ENCODE results near the gene MBNL2. TPM values are rescaled to one million over a fixed set of nuclear protein-coding genes. Genes with fewer than 3 reads are reported as not detected.

The MBNL2 gene
- total and polyA plus RNA-seq, 10 of the 15 experiments (the other 5 are each of a cell fraction or from before 2014, with no cell fraction given), result 1.6 to 9.7 (median 6.7) TPM

- TF ChIP-seq SPI1 (IDR thresholded peaks at IDR 0.05; ENCODE audit: borderline replicate concordance, insufficient read depth, low read depth, low read length), result no peak
Measured at GRCh38 chr13:97306106-97306505, 84.0 kb downstream of the MBNL2 start (continued).

- CTCF ChIA-PET, result no interaction called here
- Histone ChIP-seq H3K4me1 (ENCODE audit: control insufficient read depth, insufficient read depth, low read length) (no peaks in the 10 kb centered on the region), H3K4me2 (ENCODE audit: control insufficient read depth, insufficient read depth) (no peak overlapping the region), H3K9ac (ENCODE audit: control insufficient read depth, insufficient read depth, low read length) (no peak overlapping the region), H3K27me3 (replicated peaks in 1 of 2; ENCODE audit: control insufficient read depth in 2 of 2, insufficient read depth in 2 of 2, low read length in 1 of 2) (no peaks in the 10 kb centered on the region), H3K9me3 (replicated peaks; ENCODE audit: control insufficient read depth, insufficient read depth, low read length) (no peaks in the 10 kb centered on the region), H2AFZ (ENCODE audit: control insufficient read depth, low read depth, low read length) (no peak overlapping the region), H3K27ac (ENCODE audit: control insufficient read depth, insufficient read depth) (no peak overlapping the region), H3K4me3 (no peak overlapping the region), H3K79me2 (ENCODE audit: control insufficient read depth, insufficient read depth, low read length) (no peaks in the 10 kb centered on the region), H4K20me1 (ENCODE audit: control insufficient read depth, insufficient read depth) (no peaks in the 10 kb centered on the region), H3K36me3 (ENCODE audit: control insufficient read depth in 2 of 2, insufficient read depth in 2 of 2, low read length in 1 of 2) (no peaks in the 10 kb centered on the region)
- no TSS peak for BruUV-seq (replicated peaks)
- in situ Hi-C loops (cut with MboI) (no loop called here), intact Hi-C loops (cut with micrococcal nuclease; ENCODE audit: unreplicated experiment) (no loop called here)
- SMC1A ChIA-PET (ENCODE audit: uncharacterized antibody, unreplicated experiment), result no interaction called here
- ATAC-seq, result no peak
- POLR2A ChIA-PET, result no interaction called here
- no peak for DNase-seq (ENCODE audit: low read depth, low spot score)
- RAD21 ChIA-PET (ENCODE audit: unreplicated experiment), result no interaction called here
- FAIRE-seq, result no peak
- no peak for TF ChIP-seq CHD1 (IDR thresholded peaks at IDR 0.05; ENCODE audit: low read depth, low read length)
- TF ChIP-seq PKNOX1 (IDR thresholded peaks at IDR 0.05), result no peak
- no peak for TF ChIP-seq ZNF592 (IDR thresholded peaks at IDR 0.05)
- TF ChIP-seq CEBPB (IDR thresholded peaks at IDR 0.05; ENCODE audit: borderline replicate concordance in 1 of 2, low read depth in 2 of 2, low read length in 2 of 2), result no peak
- TF ChIP-seq MTA3 (IDR thresholded peaks at IDR 0.05; ENCODE audit: borderline replicate concordance, low read length), result no peak
- no peak for TF ChIP-seq BRCA1 (IDR thresholded peaks at IDR 0.05; ENCODE audit: low read depth, low read length)
- TF ChIP-seq EP300 (IDR thresholded peaks at IDR 0.05; ENCODE audit: borderline replicate concordance in 1 of 2, control insufficient read depth in 1 of 2, low read depth in 2 of 2, low read length in 2 of 2), result no peak
- TF ChIP-seq ETV6 (conservative IDR thresholded peaks at IDR 0.05 in 1 of 2, IDR thresholded peaks at IDR 0.05 in 1 of 2; ENCODE audit: borderline replicate concordance in 1 of 2, low read depth in 1 of 2), result no peak
- TF ChIP-seq SREBF1 (IDR thresholded peaks at IDR 0.05; ENCODE audit: low read length), result no peak
- no peak for TF ChIP-seq USF1 (IDR thresholded peaks at IDR 0.05; ENCODE audit: borderline replicate concordance, extremely low read length, insufficient read depth, low read depth, low read length)
- no peak for TF ChIP-seq EED (IDR thresholded peaks at IDR 0.05; ENCODE audit: low read depth)
- no peak for TF ChIP-seq PAX8 (IDR thresholded peaks at IDR 0.05)
- TF ChIP-seq RFX5 (IDR thresholded peaks at IDR 0.05; ENCODE audit: low read depth, low read length), result no peak
- TF ChIP-seq ZZZ3 (IDR thresholded peaks at IDR 0.05; ENCODE audit: control insufficient read depth, insufficient read length, low read depth), result no peak
- TF ChIP-seq MYB (IDR thresholded peaks at IDR 0.05; ENCODE audit: borderline replicate concordance, low read depth, low read length), result no peak
- no peak for TF ChIP-seq POLR2AphosphoS5 (IDR thresholded peaks at IDR 0.05; ENCODE audit: low read length)
Measured at GRCh38 chr13:97306645-97307044, 84.5 kb downstream of the MBNL2 start.

Measured in GM12878 (cell line).